HFFc6 (cell line): Measurements from ENCODE around the gene SYT8. TPM values are rescaled to one million over a fixed set of nuclear protein-coding genes. Genes with fewer than 3 reads are reported as not detected.
A peak's percentile ranks its signal among the peaks of the same experiment; 100 is the strongest.

Source experiments
- DNase-seq: peaks from one replicate; pipeline ENCODE4 v3.0.0-alpha.2; 2018
- H3K27ac Mint-ChIP-seq: 2 replicates; pipeline ENCODE4 v1.8.0; 2020; ENCODE audit warnings: mild to moderate bottlenecking, mixed read lengths
- H3K27me3 Mint-ChIP-seq: 2 replicates; pipeline ENCODE4 v1.8.0; 2021; ENCODE audit warnings: mild to moderate bottlenecking, moderate library complexity, mixed read lengths; ENCODE audit not compliant: insufficient read depth
- H3K36me3 Mint-ChIP-seq: 2 replicates; pipeline ENCODE4 v1.8.0; 2021; ENCODE audit warnings: low read depth, mixed read lengths
- H3K4me1 Mint-ChIP-seq: 2 replicates; pipeline ENCODE4 v1.8.0; 2020; ENCODE audit warnings: low read depth, mixed read lengths
- H3K4me3 Mint-ChIP-seq: 2 replicates; pipeline ENCODE4 v1.8.0; 2020; ENCODE audit warnings: mild to moderate bottlenecking, moderate library complexity, mixed read lengths
- H3K9me3 Mint-ChIP-seq: 2 replicates; pipeline ENCODE4 v1.8.0; 2020; ENCODE audit warnings: mild to moderate bottlenecking, mixed read lengths
- long read RNA-seq: library from polyadenylated mRNA; unstranded; transcript quantifications from one replicate; pipeline ENCODE4 v2.0.0, GENCODE V29; 2019
- total RNA-seq, 6 experiments: library from RNA; stranded (reverse); fragmentation: NEBNext Ultra II Directional; extraction: Animal tissue kit (Norgen Biotek cat#: 25700); gene quantifications; 2 replicates in 1 of 6; 3 replicates in 5 of 6; pipeline ENCODE4 v1.2.3, GENCODE V29; 2021
- TF ChIP-seq, protein P1 (sequence below): fragments of 200-600 bp; sonication (generic); IDR thresholded peaks from 2 replicates; pipeline ENCODE4 v1.5.0; 2021; ENCODE audit warnings: antibody characterized with exemption, mild to moderate bottlenecking

SYT8 gene, protein sequence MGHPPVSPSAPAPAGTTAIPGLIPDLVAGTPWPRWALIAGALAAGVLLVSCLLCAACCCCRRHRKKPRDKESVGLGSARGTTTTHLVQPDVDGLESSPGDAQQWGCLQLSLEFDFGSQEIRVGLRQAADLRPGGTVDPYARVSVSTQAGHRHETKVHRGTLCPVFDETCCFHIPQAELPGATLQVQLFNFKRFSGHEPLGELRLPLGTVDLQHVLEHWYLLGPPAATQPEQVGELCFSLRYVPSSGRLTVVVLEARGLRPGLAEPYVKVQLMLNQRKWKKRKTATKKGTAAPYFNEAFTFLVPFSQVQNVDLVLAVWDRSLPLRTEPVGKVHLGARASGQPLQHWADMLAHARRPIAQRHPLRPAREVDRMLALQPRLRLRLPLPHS
- total RNA-seq: not detected
- long read RNA-seq: 0 reads

DNA sequence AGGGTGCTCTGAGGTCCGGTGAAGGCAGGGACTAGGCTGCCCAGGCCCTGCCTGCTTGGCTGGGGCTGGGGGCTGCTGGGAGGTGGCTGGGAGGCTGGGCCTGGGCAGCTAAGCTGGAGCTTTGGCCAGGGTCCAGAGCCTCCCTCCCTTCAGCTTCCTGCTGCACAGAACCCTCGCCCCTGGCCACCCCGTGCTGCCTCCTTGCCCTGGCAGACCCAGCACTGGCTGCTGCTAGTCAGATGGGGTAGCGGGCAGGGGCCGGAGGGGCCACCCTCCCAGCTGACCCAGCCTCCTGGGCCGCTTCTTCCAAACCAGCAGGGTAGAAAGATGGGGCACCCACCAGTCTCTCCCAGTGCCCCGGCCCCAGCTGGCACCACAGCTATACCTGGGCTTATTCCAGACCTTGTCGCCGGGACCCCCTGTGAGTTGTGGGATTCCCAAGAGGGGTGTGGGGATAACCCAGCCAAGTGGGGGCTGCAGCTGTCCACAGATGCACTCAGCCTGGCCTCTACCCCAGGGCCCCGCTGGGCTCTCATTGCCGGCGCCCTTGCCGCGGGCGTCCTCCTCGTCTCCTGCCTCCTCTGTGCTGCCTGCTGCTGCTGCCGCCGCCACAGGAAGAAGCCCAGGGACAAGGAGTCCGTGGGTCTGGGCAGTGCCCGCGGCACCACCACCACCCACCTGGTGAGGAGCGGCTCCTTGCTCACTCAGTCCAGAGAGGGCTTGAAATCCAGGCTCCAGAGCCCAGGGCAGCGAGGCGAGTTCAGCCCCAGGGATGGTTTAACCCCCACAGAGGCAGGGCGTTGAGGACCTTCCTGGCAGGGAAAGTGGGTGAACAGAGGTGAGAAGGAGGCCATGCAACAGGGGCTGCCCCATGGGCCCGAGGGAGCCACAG lies at the start of gene SYT8:
TSS of gene SYT8 (plus strand) at position 212 of the 892 bp plus-strand sequence. CDS start at position 328, 116 bp downstream.
- Mint-ChIP-seq H3K36me3 (no peaks in the 10 kb centered on the region), H3K27me3 (peaks cover 7% of the 10 kb centered on the region), H3K9me3 (no peaks in the 10 kb centered on the region), H3K27ac (no peak within 1 kb of the TSS), H3K4me3 (no peak within 1 kb of the TSS), H3K4me1 (no peaks in the 10 kb centered on the region)
- no peak for DNase-seq
- TF ChIP-seq, protein P1, sequence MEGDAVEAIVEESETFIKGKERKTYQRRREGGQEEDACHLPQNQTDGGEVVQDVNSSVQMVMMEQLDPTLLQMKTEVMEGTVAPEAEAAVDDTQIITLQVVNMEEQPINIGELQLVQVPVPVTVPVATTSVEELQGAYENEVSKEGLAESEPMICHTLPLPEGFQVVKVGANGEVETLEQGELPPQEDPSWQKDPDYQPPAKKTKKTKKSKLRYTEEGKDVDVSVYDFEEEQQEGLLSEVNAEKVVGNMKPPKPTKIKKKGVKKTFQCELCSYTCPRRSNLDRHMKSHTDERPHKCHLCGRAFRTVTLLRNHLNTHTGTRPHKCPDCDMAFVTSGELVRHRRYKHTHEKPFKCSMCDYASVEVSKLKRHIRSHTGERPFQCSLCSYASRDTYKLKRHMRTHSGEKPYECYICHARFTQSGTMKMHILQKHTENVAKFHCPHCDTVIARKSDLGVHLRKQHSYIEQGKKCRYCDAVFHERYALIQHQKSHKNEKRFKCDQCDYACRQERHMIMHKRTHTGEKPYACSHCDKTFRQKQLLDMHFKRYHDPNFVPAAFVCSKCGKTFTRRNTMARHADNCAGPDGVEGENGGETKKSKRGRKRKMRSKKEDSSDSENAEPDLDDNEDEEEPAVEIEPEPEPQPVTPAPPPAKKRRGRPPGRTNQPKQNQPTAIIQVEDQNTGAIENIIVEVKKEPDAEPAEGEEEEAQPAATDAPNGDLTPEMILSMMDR: no peak

DNA sequence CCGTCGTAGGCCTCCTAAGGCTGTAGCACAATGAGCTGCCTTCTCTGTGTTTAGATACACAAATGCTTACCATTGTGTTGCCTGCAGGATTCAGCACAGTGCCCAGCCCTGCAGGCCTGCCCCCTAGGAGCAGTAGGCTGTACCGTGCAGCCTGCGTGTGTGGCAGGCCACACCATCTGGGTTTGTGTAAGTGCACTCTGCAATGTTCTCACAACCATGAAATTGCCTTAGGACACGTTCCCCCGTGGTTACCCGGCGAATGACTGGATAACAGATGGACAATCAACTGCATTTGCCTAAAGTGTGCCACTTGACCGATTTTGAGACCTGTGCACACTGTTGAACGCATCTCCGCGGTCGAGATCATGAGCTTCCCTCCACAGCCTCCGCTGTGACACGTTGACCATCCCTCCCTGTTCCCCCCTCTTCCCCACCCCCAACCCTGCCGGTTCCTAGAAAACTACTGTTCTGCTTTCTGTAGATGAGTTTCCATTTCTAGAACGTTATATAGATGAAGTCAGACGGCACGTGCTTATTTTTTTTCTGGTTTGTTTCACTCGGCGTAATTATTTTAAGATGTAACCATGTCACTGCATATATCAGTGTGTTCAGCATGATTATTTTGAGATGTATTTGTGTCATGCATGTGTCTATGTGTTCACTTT lies 48.9 kb upstream of the SYT8 start:
- H3K4me3 Mint-ChIP-seq: no peak overlapping the region
- H3K9me3 Mint-ChIP-seq: no peaks in the 10 kb centered on the region
- TF ChIP-seq, protein P1: no peak
- H3K27me3 Mint-ChIP-seq: peaks cover 33% of the 10 kb centered on the region
- no peak overlapping the region for H3K27ac Mint-ChIP-seq
- no peaks in the 10 kb centered on the region for H3K36me3 Mint-ChIP-seq
- peaks cover 19% of the 10 kb centered on the region for H3K4me1 Mint-ChIP-seq
- peak; percentile 9 for DNase-seq

DNA sequence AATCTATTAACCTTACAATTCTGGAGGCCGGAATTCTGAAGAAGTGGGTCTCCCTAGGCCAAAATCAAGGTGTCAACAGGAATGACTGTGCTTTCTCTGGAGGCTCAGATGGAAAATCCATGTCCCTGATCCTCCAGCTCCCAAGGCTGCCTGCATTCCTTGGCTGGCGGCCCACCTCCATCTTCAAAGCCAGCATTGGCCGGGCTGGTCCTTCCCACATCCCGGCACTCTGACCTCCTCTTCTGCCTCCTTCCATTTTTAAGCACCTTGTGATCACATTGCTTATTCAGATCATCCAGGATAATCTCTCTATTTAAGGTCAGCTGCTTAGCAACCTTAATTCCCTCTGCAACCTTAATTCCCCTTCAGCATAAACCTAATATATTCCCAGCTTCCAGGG lies 48.3 kb upstream of the SYT8 start:
- TF ChIP-seq, protein P1: no peak
- Mint-ChIP-seq H3K4me1 (peaks cover 19% of the 10 kb centered on the region), H3K27ac (no peak overlapping the region), H3K27me3 (peaks cover 37% of the 10 kb centered on the region), H3K4me3 (no peak overlapping the region), H3K9me3 (no peaks in the 10 kb centered on the region), H3K36me3 (no peaks in the 10 kb centered on the region)
- DNase-seq: no peak

DNA sequence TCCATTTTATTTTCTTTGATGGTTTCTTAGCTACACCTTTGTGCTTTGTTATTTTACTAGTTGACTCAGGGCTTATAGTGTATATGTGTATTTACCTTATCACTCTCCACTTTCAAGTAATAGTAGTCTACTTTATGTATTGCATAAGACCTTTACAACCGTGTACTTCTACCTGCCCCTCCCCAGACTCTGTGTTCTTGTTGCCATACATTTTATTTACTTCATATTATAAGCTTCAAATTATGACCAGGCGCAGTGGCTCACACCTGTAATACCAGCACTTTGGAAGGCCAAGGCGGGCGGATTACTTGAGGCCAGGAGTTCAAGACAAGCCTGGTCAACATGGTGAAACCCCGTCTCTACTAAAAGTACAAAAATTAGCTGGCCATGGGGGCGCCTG lies 42.9 kb upstream of the SYT8 start:
- TF ChIP-seq, protein P1: no peak
- Mint-ChIP-seq H3K27ac (no peak overlapping the region), H3K27me3 (peaks cover 38% of the 10 kb centered on the region), H3K4me3 (no peak overlapping the region), H3K9me3 (no peaks in the 10 kb centered on the region), H3K4me1 (no peaks in the 10 kb centered on the region), H3K36me3 (no peaks in the 10 kb centered on the region)
- no peak for DNase-seq

DNA sequence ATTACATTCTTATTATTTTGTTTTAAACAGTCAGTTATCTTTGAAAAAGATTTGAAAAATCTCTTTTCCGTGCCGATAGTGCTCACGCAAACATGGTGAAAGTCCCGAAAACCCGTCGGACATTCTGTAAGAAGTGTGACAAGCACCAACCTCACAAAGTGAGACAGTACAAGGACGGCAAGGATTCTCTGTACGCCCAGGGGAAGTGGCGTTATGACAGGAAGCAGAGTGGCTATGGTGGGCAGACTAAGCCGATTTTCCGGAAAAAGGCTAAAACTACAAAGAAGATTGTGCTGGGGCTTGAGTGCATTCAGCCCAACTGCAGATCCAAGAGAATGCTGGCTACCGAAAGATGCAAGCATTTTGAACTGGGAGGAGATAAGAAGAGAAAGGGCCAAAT lies 42.3 kb upstream of the SYT8 start:
- Mint-ChIP-seq H3K27me3 (peaks cover 43% of the 10 kb centered on the region), H3K36me3 (no peaks in the 10 kb centered on the region), H3K4me1 (no peaks in the 10 kb centered on the region), H3K4me3 (no peak overlapping the region), H3K9me3 (no peaks in the 10 kb centered on the region), H3K27ac (no peak overlapping the region)
- TF ChIP-seq, protein P1: no peak
- no peak for DNase-seq
